OCI-LY1 (cell line): ENCODE data around the gene HMG20A.

ENCODE experiments used
- H2AFZ ChIP-seq: fragments of 200-600 bp; sonication (generic), shearing (Covaris generic); 2 replicates; pipeline ENCODE4 v1.6.0; 2014; ENCODE audit warnings: antibody characterized with exemption, mild to moderate bottlenecking, low read length
- H3F3A ChIP-seq: fragments of 200-600 bp; sonication (generic), shearing (Covaris generic); 2 replicates; pipeline ENCODE4 v1.6.0; 2014; ENCODE audit warnings: mild to moderate bottlenecking, antibody characterized with exemption, low read length, moderate library complexity; ENCODE audit not compliant: insufficient read depth
- H3K27ac ChIP-seq: fragments of 200-600 bp; sonication (generic); 2 replicates; pipeline ENCODE4 v1.5.1; 2014; ENCODE audit warnings: low read length, mixed run types, mild to moderate bottlenecking, low read depth; ENCODE audit not compliant: poor library complexity, severe bottlenecking
- H3K27me3 ChIP-seq: fragments of 200-600 bp; sonication (generic); 2 replicates; pipeline ENCODE4 v1.6.0; 2014; ENCODE audit warnings: antibody characterized with exemption, mild to moderate bottlenecking, low read length, moderate library complexity; ENCODE audit not compliant: insufficient read depth
- H3K36me3 ChIP-seq: fragments of 200-600 bp; sonication (generic); 2 replicates; pipeline ENCODE4 v1.6.1; 2014; ENCODE audit warnings: mild to moderate bottlenecking, antibody characterized with exemption, low read length, moderate library complexity, mixed read lengths; ENCODE audit not compliant: insufficient read depth
- H3K4me1 ChIP-seq: fragments of 200-600 bp; sonication (generic); 2 replicates; pipeline ENCODE4 v1.5.1; 2014; ENCODE audit warnings: mild to moderate bottlenecking, low read length, moderate library complexity; ENCODE audit not compliant: insufficient read depth, severe bottlenecking
- H3K4me2 ChIP-seq: fragments of 200-600 bp; sonication (generic), shearing (Covaris generic); 2 replicates; pipeline ENCODE4 v1.6.1; 2014; ENCODE audit warnings: low read length
- H3K4me3 ChIP-seq: fragments of 200-600 bp; sonication (generic); 2 replicates; pipeline ENCODE4 v1.5.1; 2014; ENCODE audit warnings: low read length, low read depth, mild to moderate bottlenecking, mixed read lengths; ENCODE audit not compliant: poor library complexity, severe bottlenecking
- H3K79me2 ChIP-seq: fragments of 200-600 bp; shearing (Covaris generic); 2 replicates; pipeline ENCODE4 v1.6.1; 2016; ENCODE audit warnings: mixed run types, low read length, mixed read lengths; ENCODE audit not compliant: insufficient read depth
- H3K9ac ChIP-seq: fragments of 200-600 bp; sonication (generic), shearing (Covaris generic); 2 replicates; pipeline ENCODE4 v1.6.1; 2014; ENCODE audit warnings: mild to moderate bottlenecking, low read length, mixed read lengths
- H3K9me2 ChIP-seq: fragments of 200-600 bp; sonication (generic), shearing (Covaris generic); 2 replicates; pipeline ENCODE4 v1.6.1; 2014; ENCODE audit warnings: low read depth, mild to moderate bottlenecking, low read length, mixed read lengths
- H3K9me3 ChIP-seq: fragments of 200-600 bp; shearing (Covaris generic); 2 replicates; pipeline ENCODE4 v1.6.1; 2014; ENCODE audit warnings: low read length, mixed read lengths
- H4K20me1 ChIP-seq: fragments of 200-600 bp; sonication (generic), shearing (Covaris generic); 2 replicates; pipeline ENCODE4 v1.6.0; 2016; ENCODE audit warnings: mild to moderate bottlenecking, low read length; ENCODE audit not compliant: insufficient read depth
- EZH2 ChIP-seq: fragments of 200-600 bp; sonication (generic), shearing (Covaris generic); IDR thresholded peaks from 2 replicates; pipeline ENCODE4 v1.8.0; 2017; ENCODE audit warnings: borderline replicate concordance, mixed run types, mild to moderate bottlenecking, antibody characterized with exemption, low read length, moderate library complexity, mixed read lengths
- TF ChIP-seq, protein P1 (sequence below): fragments of 200-600 bp; sonication (generic), shearing (Covaris generic); IDR thresholded peaks from 2 replicates; pipeline ENCODE4 v1.5.1; 2017; ENCODE audit warnings: mild to moderate bottlenecking, antibody characterized with exemption, low read length, moderate library complexity, mixed read lengths

Gene HMG20A

GRCh38 chr15:77456746-77457145 is 36.1 kb downstream of the HMG20A start:
- no peak overlapping the region for H3K4me2 ChIP-seq

DNA sequence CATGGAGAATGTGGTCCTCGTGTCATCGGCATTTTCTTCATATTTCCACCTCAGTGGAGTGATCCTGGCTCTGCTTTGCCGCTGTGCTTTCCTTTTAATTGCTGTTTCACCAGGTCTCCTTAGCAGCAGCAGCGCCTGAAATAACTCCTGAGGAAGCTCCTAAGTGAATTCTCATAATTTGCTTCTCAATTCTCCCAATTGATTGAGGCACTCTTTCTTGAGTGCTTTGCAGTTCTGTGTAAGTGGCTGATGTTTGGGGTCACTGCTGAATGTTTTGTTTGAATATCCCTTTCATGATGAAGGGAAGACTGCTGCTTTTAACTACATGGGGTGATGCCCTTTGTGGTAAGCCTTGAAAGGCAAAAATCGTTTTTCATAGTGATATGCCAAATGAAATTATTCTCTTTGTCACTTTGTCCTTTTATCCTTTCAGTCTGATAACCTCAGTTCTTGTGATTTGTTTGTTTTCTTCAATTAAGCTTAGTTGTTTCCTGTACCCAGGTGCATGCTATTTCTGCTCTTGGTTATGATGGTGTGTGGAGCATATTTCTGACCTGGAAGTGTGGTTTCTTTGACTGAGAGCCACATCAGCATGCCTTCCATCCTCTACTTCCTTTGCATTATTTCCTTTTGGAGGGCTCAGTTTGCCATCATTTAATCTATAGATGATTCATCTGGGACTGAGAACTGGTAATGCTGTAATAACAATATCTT is 36.7 kb downstream of the HMG20A start:
- H3K27ac ChIP-seq: no peak overlapping the region

More at GRCh38 chr15:77456746-77457145, 36.1 kb downstream of the HMG20A start:
- no peaks in the 10 kb centered on the region for H4K20me1 ChIP-seq
- no peaks in the 10 kb centered on the region for H3K9me2 ChIP-seq
- H3K4me3 ChIP-seq: no peak overlapping the region
- no peaks in the 10 kb centered on the region for H3K79me2 ChIP-seq
- TF ChIP-seq EZH2: no peak
- TF ChIP-seq, protein P1, sequence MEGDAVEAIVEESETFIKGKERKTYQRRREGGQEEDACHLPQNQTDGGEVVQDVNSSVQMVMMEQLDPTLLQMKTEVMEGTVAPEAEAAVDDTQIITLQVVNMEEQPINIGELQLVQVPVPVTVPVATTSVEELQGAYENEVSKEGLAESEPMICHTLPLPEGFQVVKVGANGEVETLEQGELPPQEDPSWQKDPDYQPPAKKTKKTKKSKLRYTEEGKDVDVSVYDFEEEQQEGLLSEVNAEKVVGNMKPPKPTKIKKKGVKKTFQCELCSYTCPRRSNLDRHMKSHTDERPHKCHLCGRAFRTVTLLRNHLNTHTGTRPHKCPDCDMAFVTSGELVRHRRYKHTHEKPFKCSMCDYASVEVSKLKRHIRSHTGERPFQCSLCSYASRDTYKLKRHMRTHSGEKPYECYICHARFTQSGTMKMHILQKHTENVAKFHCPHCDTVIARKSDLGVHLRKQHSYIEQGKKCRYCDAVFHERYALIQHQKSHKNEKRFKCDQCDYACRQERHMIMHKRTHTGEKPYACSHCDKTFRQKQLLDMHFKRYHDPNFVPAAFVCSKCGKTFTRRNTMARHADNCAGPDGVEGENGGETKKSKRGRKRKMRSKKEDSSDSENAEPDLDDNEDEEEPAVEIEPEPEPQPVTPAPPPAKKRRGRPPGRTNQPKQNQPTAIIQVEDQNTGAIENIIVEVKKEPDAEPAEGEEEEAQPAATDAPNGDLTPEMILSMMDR: no peak
- no peaks in the 10 kb centered on the region for H3K27me3 ChIP-seq
- H3K9me3 ChIP-seq: no peaks in the 10 kb centered on the region
- H3K9ac ChIP-seq: no peak overlapping the region
- peaks cover 32% of the 10 kb centered on the region for H3K36me3 ChIP-seq
- H3K27ac ChIP-seq: no peak overlapping the region
- H3K4me1 ChIP-seq: no peaks in the 10 kb centered on the region
- no peak overlapping the region for H2AFZ ChIP-seq
- H3F3A ChIP-seq: no peaks in the 10 kb centered on the region

DNA sequence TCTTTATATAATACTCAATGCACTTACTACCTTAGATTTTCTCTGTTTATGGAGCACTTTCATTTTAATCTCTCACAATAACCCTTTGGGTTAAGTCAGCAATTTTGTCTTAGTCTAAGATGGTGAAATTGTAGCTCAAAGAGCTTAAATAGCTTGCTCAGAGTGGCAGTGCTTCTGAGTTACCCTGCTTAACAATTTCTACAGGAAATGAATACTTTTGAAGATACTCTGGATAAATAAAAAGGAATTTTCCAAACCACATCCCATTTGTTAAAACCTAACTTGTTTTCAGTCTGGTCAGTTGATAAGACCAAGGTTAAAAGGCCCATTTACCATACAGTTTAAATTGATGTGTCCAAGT is 37.2 kb downstream of the HMG20A start:
- Histone ChIP-seq H3K27me3 (no peaks in the 10 kb centered on the region), H3K9ac (no peak overlapping the region), H3K27ac (no peak overlapping the region), H2AFZ (no peak overlapping the region), H3F3A (no peaks in the 10 kb centered on the region), H3K4me1 (no peaks in the 10 kb centered on the region), H3K9me2 (no peaks in the 10 kb centered on the region), H3K4me3 (no peak overlapping the region), H4K20me1 (no peaks in the 10 kb centered on the region), H3K9me3 (no peaks in the 10 kb centered on the region), H3K79me2 (no peaks in the 10 kb centered on the region), H3K4me2 (no peak overlapping the region), H3K36me3 (peaks cover 32% of the 10 kb centered on the region)
- TF ChIP-seq, protein P1: no peak
- no peak for TF ChIP-seq EZH2

More for the DNA sequence above, 36.7 kb downstream of the HMG20A start:
- Histone ChIP-seq H3K27me3 (no peaks in the 10 kb centered on the region), H4K20me1 (no peaks in the 10 kb centered on the region), H3K9me2 (no peaks in the 10 kb centered on the region), H2AFZ (no peak overlapping the region), H3K9ac (no peak overlapping the region), H3K36me3 (peaks cover 32% of the 10 kb centered on the region), H3F3A (no peaks in the 10 kb centered on the region), H3K79me2 (no peaks in the 10 kb centered on the region), H3K9me3 (no peaks in the 10 kb centered on the region), H3K4me3 (no peak overlapping the region), H3K4me2 (no peak overlapping the region), H3K4me1 (no peaks in the 10 kb centered on the region)
- TF ChIP-seq, protein P1: no peak
- TF ChIP-seq EZH2: no peak
